ENCODE data around the gene ADAD2. TPM values are rescaled to one million over a fixed set of nuclear protein-coding genes. Genes with fewer than 3 reads are reported as not detected.

ADAD2 gene
- total and polyA plus RNA-seq, 2 donors (not counting 1 experiment from before 2014, with no cell fraction given), result 0.06 TPM; not detected in 1

Other genes starting within 250 kb of the ADAD2 start
- gene OSGIN1, start 237.9 kb upstream of the ADAD2 start, total RNA-seq, result 1.2 and 1.8 TPM in 2 replicates
- 0.85 and 1.8 TPM in 2 replicates for gene OSGIN1, start 237.9 kb upstream of the ADAD2 start, polyA plus RNA-seq
- not detected in 2 replicates for gene NECAB2, start 222.9 kb upstream of the ADAD2 start, total RNA-seq
- gene NECAB2, start 222.9 kb upstream of the ADAD2 start, polyA plus RNA-seq, result not detected in 2 replicates
- not detected in 2 replicates for gene SLC38A8, start 148.4 kb upstream of the ADAD2 start, total RNA-seq
- not detected in 2 replicates for gene SLC38A8, start 148.4 kb upstream of the ADAD2 start, polyA plus RNA-seq
- gene MBTPS1, start 74.2 kb upstream of the ADAD2 start, total RNA-seq, result 119 and 120 TPM in 2 replicates
- gene MBTPS1, start 74.2 kb upstream of the ADAD2 start, polyA plus RNA-seq, result 85.9 and 105 TPM in 2 replicates
- gene HSDL1, start 46.0 kb upstream of the ADAD2 start, total RNA-seq, result 30.8 and 40.2 TPM in 2 replicates
- gene HSDL1, start 46.0 kb upstream of the ADAD2 start, polyA plus RNA-seq, result 12.4 and 16.4 TPM in 2 replicates
- gene DNAAF1, start 45.8 kb upstream of the ADAD2 start, total RNA-seq, result 0.29 and 0.30 TPM in 2 replicates
- gene DNAAF1, start 45.8 kb upstream of the ADAD2 start, polyA plus RNA-seq, result 0.13 and 0.24 TPM in 2 replicates
- 110 and 115 TPM in 2 replicates for gene TAF1C, start 4.1 kb upstream of the ADAD2 start, total RNA-seq
- gene TAF1C, start 4.1 kb upstream of the ADAD2 start, polyA plus RNA-seq, result 125 and 177 TPM in 2 replicates
- gene KCNG4, start 48.9 kb downstream of the ADAD2 start, total RNA-seq, result not detected in 2 replicates
- not detected in 2 replicates for gene KCNG4, start 48.9 kb downstream of the ADAD2 start, polyA plus RNA-seq
- gene WFDC1, start 103.7 kb downstream of the ADAD2 start, total RNA-seq, result not detected in 2 replicates
- not detected in 2 replicates for gene WFDC1, start 103.7 kb downstream of the ADAD2 start, polyA plus RNA-seq
- not detected in 2 replicates for gene ATP2C2, start 177.4 kb downstream of the ADAD2 start, total RNA-seq
- 0.06 TPM in 1 of 2 replicates, not detected in the other for gene ATP2C2, start 177.4 kb downstream of the ADAD2 start, polyA plus RNA-seq